ENCODE results near the gene ZHX3. TPM values are rescaled to one million over a fixed set of nuclear protein-coding genes. Genes with fewer than 3 reads are reported as not detected.

Gene ZHX3
- total RNA-seq, 1 donor from 2014 or later: 11.3 TPM

GRCh38 chr20:41300886-41301285 lies 16.6 kb downstream of the ZHX3 start:
- intact Hi-C loops (cut with micrococcal nuclease): no loop called here

- intact Hi-C loops (cut with micrococcal nuclease): no loop called here
These were observed 17.1 kb downstream of the ZHX3 start for GRCh38 chr20:41300383-41300782.

- intact Hi-C loops (cut with micrococcal nuclease): no loop called here
These were observed 17.6 kb downstream of the ZHX3 start for GRCh38 chr20:41299899-41300298.

GRCh38 chr20:41293269-41294037 lies 24.1 kb downstream of the ZHX3 start:
- intact Hi-C loops (cut with micrococcal nuclease): no loop called here

GRCh38 chr20:41290804-41291389 lies 26.6 kb downstream of the ZHX3 start:
- intact Hi-C loops (cut with micrococcal nuclease): no loop called here

GRCh38 chr20:41287327-41287726 lies 30.2 kb downstream of the ZHX3 start:
- intact Hi-C loops (cut with micrococcal nuclease): no loop called here

GRCh38 chr20:41286240-41286851 lies 31.2 kb downstream of the ZHX3 start:
- intact Hi-C loops (cut with micrococcal nuclease): no loop called here

- intact Hi-C loops (cut with micrococcal nuclease): no loop called here
These were observed 37.8 kb downstream of the ZHX3 start for GRCh38 chr20:41279546-41280225.

GRCh38 chr20:41278936-41279335 lies 38.6 kb downstream of the ZHX3 start:
- intact Hi-C loops (cut with micrococcal nuclease): no loop called here

- intact Hi-C loops (cut with micrococcal nuclease): no loop called here
These were observed 40.5 kb downstream of the ZHX3 start for GRCh38 chr20:41277049-41277448.

- intact Hi-C loops (cut with micrococcal nuclease): no loop called here
These were observed 41.2 kb downstream of the ZHX3 start for GRCh38 chr20:41276317-41276751.

GRCh38 chr20:41275301-41275731 lies 42.2 kb downstream of the ZHX3 start:
- intact Hi-C loops (cut with micrococcal nuclease): no loop called here

GRCh38 chr20:41274152-41274551 lies 43.4 kb downstream of the ZHX3 start:
- intact Hi-C loops (cut with micrococcal nuclease): no loop called here

GRCh38 chr20:41273445-41273844 lies 44.1 kb downstream of the ZHX3 start:
- intact Hi-C loops (cut with micrococcal nuclease): no loop called here

GRCh38 chr20:41272339-41272738 lies 45.2 kb downstream of the ZHX3 start:
- intact Hi-C loops (cut with micrococcal nuclease): no loop called here

GRCh38 chr20:41268917-41269652 lies 48.4 kb downstream of the ZHX3 start:
- intact Hi-C loops (cut with micrococcal nuclease): no loop called here

- intact Hi-C loops (cut with micrococcal nuclease): no loop called here
These were observed 49.1 kb downstream of the ZHX3 start for GRCh38 chr20:41268402-41268801.

GRCh38 chr20:41265938-41266337 lies 51.6 kb downstream of the ZHX3 start:
- intact Hi-C loops (cut with micrococcal nuclease): no loop called here

GRCh38 chr20:41264819-41265218 lies 52.7 kb downstream of the ZHX3 start:
- intact Hi-C loops (cut with micrococcal nuclease): no loop called here

GRCh38 chr20:41261790-41262717 lies 55.5 kb downstream of the ZHX3 start:
- intact Hi-C loops (cut with micrococcal nuclease): no loop called here

Measured in T-helper 2 cell treated with Interferon-gamma antibody and Interleukin-4, amounts not matched to agents 100 ng/mL and 5 ng/mL, for 36 hours (primary cell).